T-helper 22 cell (primary cell): ENCODE results near the gene PTPN6.
A peak's percentile ranks its signal among the peaks of the same experiment; 100 is the strongest.

Experiments used
- DNase-seq: peaks from one replicate; pipeline ENCODE4 v3.0.0-alpha.2; 2020; ENCODE audit warnings: low read depth

PTPN6 gene

GRCh38 chr12:6941782-6942181, 9.4 kb upstream of the PTPN6 start:
- no peak for DNase-seq

- no peak for DNase-seq
Measured at GRCh38 chr12:6942331-6942665, 8.9 kb upstream of the PTPN6 start.

GRCh38 chr12:6943389-6943721, 7.8 kb upstream of the PTPN6 start:
- peak; percentile 77 for DNase-seq

GRCh38 chr12:6943722-6944380, 7.3 kb upstream of the PTPN6 start, which contains the start of the genes C12orf57 and RNU7-1:
Gene C12orf57, plus strand, starts transcription at chr12:6944022. Its CDS starts 100 bp downstream, at chr12:6944122.
Gene RNU7-1, plus strand, starts transcription at chr12:6943816.
- DNase-seq: peak; percentile 56

- DNase-seq: peak; percentile 70
Measured at GRCh38 chr12:6944381-6945186, 6.6 kb upstream of the PTPN6 start.

- DNase-seq: no peak
Measured at GRCh38 chr12:6945613-6946012, 5.5 kb upstream of the PTPN6 start.

GRCh38 chr12:6946033-6946919, 4.9 kb upstream of the PTPN6 start:
- peak; percentile 75 for DNase-seq

- no peak for DNase-seq
Measured at GRCh38 chr12:6946920-6947374, 4.2 kb upstream of the PTPN6 start.

- DNase-seq: no peak
Measured at GRCh38 chr12:6947615-6948014, 3.5 kb upstream of the PTPN6 start.

GRCh38 chr12:6948873-6949594, 2.1 kb upstream of the PTPN6 start:
- no peak for DNase-seq

GRCh38 chr12:6950401-6950801, 755 bp upstream of the PTPN6 start:
- no peak for DNase-seq

GRCh38 chr12:6951551-6952120, 480 bp downstream of the PTPN6 start:
- no peak for DNase-seq

- no peak for DNase-seq
Measured at GRCh38 chr12:6952121-6952862, 1.1 kb downstream of the PTPN6 start.

GRCh38 chr12:6952863-6953441, 1.8 kb downstream of the PTPN6 start:
- no peak for DNase-seq

- peak; percentile 76 for DNase-seq
Measured at GRCh38 chr12:6953442-6954315, 2.5 kb downstream of the PTPN6 start.

- DNase-seq: no peak
Measured at GRCh38 chr12:6954316-6955107, 3.4 kb downstream of the PTPN6 start.

GRCh38 chr12:6955108-6956020, 4.2 kb downstream of the PTPN6 start:
- no peak for DNase-seq
